H1 (cell line): ENCODE data around the gene HIC1. TPM values are rescaled to one million over a fixed set of nuclear protein-coding genes. Genes with fewer than 3 reads are reported as not detected.

Source experiments
- BRCA1 ChIP-seq: IDR thresholded peaks from 2 replicates; pipeline ENCODE4 v1.6.1; 2012; ENCODE audit warnings: low read depth, low read length, improper control_type of control experiment
- CHD2 ChIP-seq: IDR thresholded peaks from 2 replicates; pipeline ENCODE4 v1.6.1; 2012; ENCODE audit warnings: low read length, improper control_type of control experiment
- HDAC2 ChIP-seq, 2 experiments: fragments of 300-600 bp in 1 of 2; sonication (generic) in 1 of 2; IDR thresholded peaks; 2 replicates each; pipeline ENCODE4 v1.6.1; 2011 to 2012; ENCODE audit warnings: low read depth in 2 of 2, low read length in 2 of 2, mild to moderate bottlenecking in 2 of 2, moderate library complexity in 2 of 2, borderline replicate concordance in 1 of 2, inconsistent platforms in 1 of 2
- MAFK ChIP-seq: IDR thresholded peaks from 2 replicates; pipeline ENCODE4 v1.6.1; 2012; ENCODE audit warnings: low read depth, mild to moderate bottlenecking, improper control_type of control experiment, low read length
- POLR2AphosphoS5 ChIP-seq: IDR thresholded peaks from 2 replicates; pipeline ENCODE4 v1.6.1; 2011; ENCODE audit warnings: low read depth, low read length
- POU5F1 ChIP-seq: IDR thresholded peaks from 2 replicates; pipeline ENCODE4 v1.6.1; 2011; ENCODE audit warnings: low read depth, mild to moderate bottlenecking, low read length, moderate library complexity
- SP2 ChIP-seq: IDR thresholded peaks from 2 replicates; pipeline ENCODE4 v1.6.1; 2012; ENCODE audit warnings: mild to moderate bottlenecking, low read length, inconsistent platforms
- TCF12 ChIP-seq: IDR thresholded peaks from 2 replicates; pipeline ENCODE4 v1.6.1; 2011; ENCODE audit warnings: low read depth, mild to moderate bottlenecking, low read length
- polyA plus RNA-seq, 7 experiments: library from polyadenylated mRNA; depleted of rRNA in 3 of 7; stranded (reverse) in 5 of 7; unstranded in 2 of 7; fragments of >200 nt in 5 of 7; fragments of 200-250 nt in 2 of 7; gene quantifications; 1 replicate in 5 of 7; 2 replicates in 1 of 7; 4 replicates in 1 of 7; pipeline versions ENCODE4 v1.2.1 to v1.2.3, GENCODE V29; 2011 to 2013; ENCODE audit warnings: missing spikeins in 2 of 7, mixed read lengths in 2 of 7
- total RNA-seq: library from RNA; stranded (reverse); fragmentation: NEBNext Ultra II Directional; extraction: Animal tissue kit (Norgen Biotek cat#: 25700); gene quantifications from 2 replicates; pipeline ENCODE4 v1.2.1, GENCODE V29; 2021

Gene HIC1
- total and polyA plus RNA-seq, 2 of the 8 experiments (the other 6 are each of a cell fraction or from before 2014, with no cell fraction given) = 0.06 to 0.09 TPM

GRCh38 chr17:2065949-2066400 is 11.1 kb downstream of the HIC1 start (continued):
- TF ChIP-seq CHD2 (no peak), BRCA1 (no peak), MAFK (no peak), HDAC2 (IDR thresholded peaks at IDR 0.05; ENCODE audit: borderline replicate concordance in 1 of 2, low read depth in 2 of 2, low read length in 2 of 2) (no peak), POU5F1 (no peak), SP2 (no peak), POLR2AphosphoS5 (no peak), TCF12 (no peak)
